GM10248 (cell line): ENCODE data around the gene PRDX2.

Experiments used
- CTCF ChIA-PET: fragments of 300-600 bp; sonication (Branson Sonifier 250); formaldehyde crosslinking; extraction: SDS; loops from one replicate; lab custom pipeline; 2021; ENCODE audit warnings: antibody characterized with exemption; lab: Yijun Ruan, JAX
- POLR2A ChIA-PET: fragments of 350-650 bp; sonication (Branson Sonifier 250); formaldehyde crosslinking; extraction: SDS; loops from one replicate; lab custom pipeline; 2020; ENCODE audit warnings: antibody characterized with exemption; lab: Yijun Ruan, JAX
- DNase-seq: peaks from one replicate; pipeline ENCODE4 v3.0.0; 2012; ENCODE audit errors: extremely low spot score
- CTCF ChIP-seq: IDR thresholded peaks from 2 replicates; pipeline ENCODE4 v1.5.1; 2012; ENCODE audit warnings: mild to moderate bottlenecking, low read depth; ENCODE audit errors: extremely low read depth, missing control alignments, control extremely low read depth

The PRDX2 gene

GRCh38 chr19:12756150-12756883 is 45.3 kb downstream of the PRDX2 start:
- ChIA-PET POLR2A (no interaction called here), CTCF (interaction anchor here (1.0 to 23.7 kb wide), 9 partner anchors 6 to 92 kb away, joined by 3 to 550 read pairs (median 70); partner anchors contain the start of genes BEST2, GET3, HOOK2 and JUNB)
- no peak for TF ChIP-seq CTCF
- DNase-seq, result no peak

- POLR2A ChIA-PET, result interaction anchor here (0.9 kb wide), 1 partner anchor 81 kb away, joined by 3 read pairs; no protein-coding TSS in a partner anchor
- DNase-seq, result no peak
- CTCF ChIA-PET, result interaction anchor here (1.2 to 23.7 kb wide), 7 partner anchors 8 to 93 kb away, joined by 4 to 550 read pairs (median 369); partner anchors contain the start of genes BEST2, GET3 and JUNB
- no peak for TF ChIP-seq CTCF
Measured at GRCh38 chr19:12754465-12755196, 47.0 kb downstream of the PRDX2 start.

GRCh38 chr19:12752056-12752781 is 49.4 kb downstream of the PRDX2 start:
- CTCF ChIA-PET, result interaction anchor here (0.7 to 23.7 kb wide), 6 partner anchors 10 to 96 kb away, joined by 3 to 412 read pairs (median 4); no protein-coding TSS in a partner anchor
- POLR2A ChIA-PET, result interaction anchor here (1.1 kb wide), 1 partner anchor 53 kb away, joined by 5 read pairs; no protein-coding TSS in a partner anchor
- DNase-seq, result no peak
- TF ChIP-seq CTCF, result no peak

- no peak for TF ChIP-seq CTCF
- POLR2A ChIA-PET, result interaction anchor here (1.1 kb wide), 1 partner anchor 52 kb away, joined by 5 read pairs; no protein-coding TSS in a partner anchor
- CTCF ChIA-PET, result interaction anchor here (23.7 kb wide), 1 partner anchor 11 kb away, joined by 412 read pairs; no protein-coding TSS in a partner anchor
- no peak for DNase-seq
Measured at GRCh38 chr19:12751635-12752034, 50.0 kb downstream of the PRDX2 start, which contains the start of gene BEST2. Gene BEST2 (plus strand): TSS chr19:12751791. CDS start chr19:12752593, 802 bp downstream.

GRCh38 chr19:12750851-12751250 is 50.7 kb downstream of the PRDX2 start:
- TF ChIP-seq CTCF, result no peak
- POLR2A ChIA-PET, result no interaction called here
- DNase-seq, result no peak
- CTCF ChIA-PET, result interaction anchor here (23.7 kb wide), 1 partner anchor 12 kb away, joined by 412 read pairs; no protein-coding TSS in a partner anchor
